Astrocyte (in vitro differentiated cells and primary cell): ENCODE measurements around the gene FAM234A.

Experiments
- EZH2 ChIP-seq: IDR thresholded peaks from 2 replicates; pipeline ENCODE4 v1.6.1; 2012; ENCODE audit warnings: mild to moderate bottlenecking, low read length, inconsistent platforms; ENCODE audit not compliant: insufficient read depth
- TF ChIP-seq, protein P1 (sequence below): IDR thresholded peaks from 2 replicates; pipeline ENCODE4 v1.5.1; 2011; ENCODE audit warnings: low read depth, mild to moderate bottlenecking, inconsistent platforms, low read length, moderate library complexity; ENCODE audit not compliant: insufficient read depth

- TF ChIP-seq EZH2 = no peak
- TF ChIP-seq, protein P1, sequence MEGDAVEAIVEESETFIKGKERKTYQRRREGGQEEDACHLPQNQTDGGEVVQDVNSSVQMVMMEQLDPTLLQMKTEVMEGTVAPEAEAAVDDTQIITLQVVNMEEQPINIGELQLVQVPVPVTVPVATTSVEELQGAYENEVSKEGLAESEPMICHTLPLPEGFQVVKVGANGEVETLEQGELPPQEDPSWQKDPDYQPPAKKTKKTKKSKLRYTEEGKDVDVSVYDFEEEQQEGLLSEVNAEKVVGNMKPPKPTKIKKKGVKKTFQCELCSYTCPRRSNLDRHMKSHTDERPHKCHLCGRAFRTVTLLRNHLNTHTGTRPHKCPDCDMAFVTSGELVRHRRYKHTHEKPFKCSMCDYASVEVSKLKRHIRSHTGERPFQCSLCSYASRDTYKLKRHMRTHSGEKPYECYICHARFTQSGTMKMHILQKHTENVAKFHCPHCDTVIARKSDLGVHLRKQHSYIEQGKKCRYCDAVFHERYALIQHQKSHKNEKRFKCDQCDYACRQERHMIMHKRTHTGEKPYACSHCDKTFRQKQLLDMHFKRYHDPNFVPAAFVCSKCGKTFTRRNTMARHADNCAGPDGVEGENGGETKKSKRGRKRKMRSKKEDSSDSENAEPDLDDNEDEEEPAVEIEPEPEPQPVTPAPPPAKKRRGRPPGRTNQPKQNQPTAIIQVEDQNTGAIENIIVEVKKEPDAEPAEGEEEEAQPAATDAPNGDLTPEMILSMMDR = no peak
Observed at GRCh38 chr16:268141-269053, 33.8 kb downstream of the FAM234A start.
